WTC11 (cell line): ENCODE results near the gene ROMO1. TPM values are rescaled to one million over a fixed set of nuclear protein-coding genes. Genes with fewer than 3 reads are reported as not detected.

Experiments used
- ATAC-seq: fragments of 200-7000 bp; cut with Tn5 transposase; 2 replicates; pipeline ENCODE4 v1.10.0; 2021; ENCODE audit warnings: mild to moderate bottlenecking, moderate library complexity
- CTCF ChIA-PET: fragments of 300-600 bp; sonication (Branson Sonifier 250); formaldehyde crosslinking; loops from one replicate; lab custom pipeline; 2021; ENCODE audit warnings: antibody characterized with exemption; lab: Charles Lee
- POLR2A ChIA-PET: fragments of 350-600 bp; sonication (Branson Sonifier 250); formaldehyde crosslinking; loops from one replicate; lab custom pipeline; 2021; ENCODE audit warnings: antibody characterized with exemption; lab: Charles Lee
- DNase-seq: peaks from one replicate; pipeline ENCODE4 v3.0.0; 2021; ENCODE audit warnings: low spot score
- H3K27ac Mint-ChIP-seq: 2 replicates; pipeline ENCODE4 v1.8.0; 2021; ENCODE audit warnings: mixed read lengths
- H3K27me3 Mint-ChIP-seq: 2 replicates; pipeline ENCODE4 v1.8.0; 2021; ENCODE audit warnings: low read depth, mild to moderate bottlenecking, moderate library complexity, mixed read lengths
- H3K36me3 Mint-ChIP-seq: 2 replicates; pipeline ENCODE4 v1.8.0; 2021; ENCODE audit warnings: mixed read lengths
- H3K4me1 Mint-ChIP-seq: 2 replicates; pipeline ENCODE4 v1.8.0; 2022; ENCODE audit warnings: mixed read lengths
- H3K4me3 Mint-ChIP-seq: 2 replicates; pipeline ENCODE4 v1.8.0; 2021; ENCODE audit warnings: mild to moderate bottlenecking, moderate library complexity, mixed read lengths
- H3K9me3 Mint-ChIP-seq: 2 replicates; pipeline ENCODE4 v1.8.0; 2021; ENCODE audit warnings: mixed read lengths
- CBFB ChIP-seq: sonication (generic); formaldehyde crosslinking; IDR thresholded peaks from 2 replicates; pipeline ENCODE4 v1.8.1; 2022; ENCODE audit warnings: mild to moderate bottlenecking, low read depth, missing genetic modification reagents
- ELF4 ChIP-seq: sonication (generic); formaldehyde crosslinking; IDR thresholded peaks from 2 replicates; pipeline ENCODE4 v1.8.1; 2022; ENCODE audit warnings: low read depth, mild to moderate bottlenecking, moderate library complexity, missing genetic modification reagents
- ESRRA ChIP-seq: sonication (generic); formaldehyde crosslinking; IDR thresholded peaks from 2 replicates; pipeline ENCODE4 v1.8.1; 2022; ENCODE audit warnings: mild to moderate bottlenecking, missing genetic modification reagents, borderline replicate concordance
- IRF2 ChIP-seq: sonication (generic); formaldehyde crosslinking; IDR thresholded peaks from 2 replicates; pipeline ENCODE4 v1.8.0; 2022; ENCODE audit warnings: low read depth, missing genetic modification reagents, borderline replicate concordance
- NFATC4 ChIP-seq: fragments of 250-450 bp; sonication (Bioruptor Pico); IDR thresholded peaks from 2 replicates; pipeline ENCODE4 v1.9.0; 2021; ENCODE audit warnings: mild to moderate bottlenecking
- NFE2L1 ChIP-seq: sonication (generic); formaldehyde crosslinking; IDR thresholded peaks from 2 replicates; pipeline ENCODE4 v1.8.1; 2023; ENCODE audit warnings: missing genetic modification reagents
- TEAD4 ChIP-seq: sonication (generic); formaldehyde crosslinking; IDR thresholded peaks from 2 replicates; pipeline ENCODE4 v1.8.0; 2022; ENCODE audit warnings: mild to moderate bottlenecking, missing genetic modification reagents
- TP53 ChIP-seq: sonication (generic); formaldehyde crosslinking; IDR thresholded peaks from 2 replicates; pipeline ENCODE4 v1.8.1; 2023; ENCODE audit warnings: mild to moderate bottlenecking, missing genetic modification reagents
- total RNA-seq: library from RNA; stranded (reverse); gene quantifications from 3 replicates; pipeline ENCODE4 v1.2.3, GENCODE V29; 2021
- TF ChIP-seq, protein P1 (sequence below): sonication (generic); formaldehyde crosslinking; IDR thresholded peaks from 2 replicates; pipeline ENCODE4 v1.8.1; 2023; ENCODE audit warnings: mild to moderate bottlenecking, missing genetic modification reagents, borderline replicate concordance
- TF ChIP-seq, protein P2 (sequence below): fragments of 250-450 bp; sonication (Bioruptor Pico); IDR thresholded peaks from 2 replicates; pipeline ENCODE4 v1.8.0; 2021; ENCODE audit warnings: mild to moderate bottlenecking
- TF ChIP-seq, protein P3 (sequence below): fragments of 250-450 bp; sonication (Bioruptor Pico); IDR thresholded peaks from 2 replicates; pipeline ENCODE4 v1.9.0; 2021; ENCODE audit warnings: moderate library complexity, mild to moderate bottlenecking, inconsistent platforms, borderline replicate concordance
- TF ChIP-seq, protein P4 (sequence below): fragments of 200-600 bp; IDR thresholded peaks from 2 replicates; pipeline ENCODE4 v1.8.0; 2022; ENCODE audit warnings: antibody characterized with exemption
- TF ChIP-seq, protein P5 (sequence below): sonication (generic); formaldehyde crosslinking; IDR thresholded peaks from 2 replicates; pipeline ENCODE4 v1.8.1; 2022; ENCODE audit warnings: missing genetic modification reagents, borderline replicate concordance
- TF ChIP-seq, protein P6 (sequence below): sonication (generic); formaldehyde crosslinking; IDR thresholded peaks from 2 replicates; pipeline ENCODE4 v1.8.1; 2023; ENCODE audit warnings: mild to moderate bottlenecking, missing genetic modification reagents
- TF ChIP-seq, protein P7 (sequence below): fragments of 250-450 bp; sonication (Bioruptor Pico); IDR thresholded peaks from 2 replicates; pipeline ENCODE4 v1.9.0; 2021; ENCODE audit warnings: mild to moderate bottlenecking, borderline replicate concordance

Gene ROMO1
- total RNA-seq, 1 experiment from 2014 or later, result 213 TPM

DNA sequence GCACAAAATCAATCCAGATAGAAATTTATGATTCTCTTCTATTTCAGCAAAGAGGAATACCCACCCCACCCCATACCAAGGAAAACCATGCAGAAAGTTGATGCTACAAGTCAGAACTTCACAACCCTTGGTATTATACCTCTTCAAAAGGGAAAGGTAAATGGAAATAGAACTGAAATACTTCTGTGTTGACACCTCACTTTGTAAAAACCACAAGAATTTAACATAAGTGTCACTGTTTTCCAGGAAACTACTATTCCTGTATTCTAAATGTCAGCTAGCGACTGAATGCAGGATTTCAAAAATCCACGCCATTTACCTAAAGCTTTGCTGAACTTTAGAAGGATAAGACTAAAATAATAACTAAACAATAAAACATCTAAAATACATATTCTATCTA lies 38.2 kb upstream of the ROMO1 start:
- Mint-ChIP-seq H3K36me3 (no peaks in the 10 kb centered on the region; the same call in 1 of the 2 replicates), H3K27ac (no peak overlapping the region), H3K27me3 (no peaks in the 10 kb centered on the region), H3K9me3 (no peaks in the 10 kb centered on the region), H3K4me3 (peak overlapping the region; percentile 96), H3K4me1 (peaks cover 52% of the 10 kb centered on the region)
- TF ChIP-seq, protein P1, sequence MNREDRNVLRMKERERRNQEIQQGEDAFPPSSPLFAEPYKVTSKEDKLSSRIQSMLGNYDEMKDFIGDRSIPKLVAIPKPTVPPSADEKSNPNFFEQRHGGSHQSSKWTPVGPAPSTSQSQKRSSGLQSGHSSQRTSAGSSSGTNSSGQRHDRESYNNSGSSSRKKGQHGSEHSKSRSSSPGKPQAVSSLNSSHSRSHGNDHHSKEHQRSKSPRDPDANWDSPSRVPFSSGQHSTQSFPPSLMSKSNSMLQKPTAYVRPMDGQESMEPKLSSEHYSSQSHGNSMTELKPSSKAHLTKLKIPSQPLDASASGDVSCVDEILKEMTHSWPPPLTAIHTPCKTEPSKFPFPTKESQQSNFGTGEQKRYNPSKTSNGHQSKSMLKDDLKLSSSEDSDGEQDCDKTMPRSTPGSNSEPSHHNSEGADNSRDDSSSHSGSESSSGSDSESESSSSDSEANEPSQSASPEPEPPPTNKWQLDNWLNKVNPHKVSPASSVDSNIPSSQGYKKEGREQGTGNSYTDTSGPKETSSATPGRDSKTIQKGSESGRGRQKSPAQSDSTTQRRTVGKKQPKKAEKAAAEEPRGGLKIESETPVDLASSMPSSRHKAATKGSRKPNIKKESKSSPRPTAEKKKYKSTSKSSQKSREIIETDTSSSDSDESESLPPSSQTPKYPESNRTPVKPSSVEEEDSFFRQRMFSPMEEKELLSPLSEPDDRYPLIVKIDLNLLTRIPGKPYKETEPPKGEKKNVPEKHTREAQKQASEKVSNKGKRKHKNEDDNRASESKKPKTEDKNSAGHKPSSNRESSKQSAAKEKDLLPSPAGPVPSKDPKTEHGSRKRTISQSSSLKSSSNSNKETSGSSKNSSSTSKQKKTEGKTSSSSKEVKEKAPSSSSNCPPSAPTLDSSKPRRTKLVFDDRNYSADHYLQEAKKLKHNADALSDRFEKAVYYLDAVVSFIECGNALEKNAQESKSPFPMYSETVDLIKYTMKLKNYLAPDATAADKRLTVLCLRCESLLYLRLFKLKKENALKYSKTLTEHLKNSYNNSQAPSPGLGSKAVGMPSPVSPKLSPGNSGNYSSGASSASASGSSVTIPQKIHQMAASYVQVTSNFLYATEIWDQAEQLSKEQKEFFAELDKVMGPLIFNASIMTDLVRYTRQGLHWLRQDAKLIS (CRISPR knock-in tag), result no peak
- TF ChIP-seq, protein P2, sequence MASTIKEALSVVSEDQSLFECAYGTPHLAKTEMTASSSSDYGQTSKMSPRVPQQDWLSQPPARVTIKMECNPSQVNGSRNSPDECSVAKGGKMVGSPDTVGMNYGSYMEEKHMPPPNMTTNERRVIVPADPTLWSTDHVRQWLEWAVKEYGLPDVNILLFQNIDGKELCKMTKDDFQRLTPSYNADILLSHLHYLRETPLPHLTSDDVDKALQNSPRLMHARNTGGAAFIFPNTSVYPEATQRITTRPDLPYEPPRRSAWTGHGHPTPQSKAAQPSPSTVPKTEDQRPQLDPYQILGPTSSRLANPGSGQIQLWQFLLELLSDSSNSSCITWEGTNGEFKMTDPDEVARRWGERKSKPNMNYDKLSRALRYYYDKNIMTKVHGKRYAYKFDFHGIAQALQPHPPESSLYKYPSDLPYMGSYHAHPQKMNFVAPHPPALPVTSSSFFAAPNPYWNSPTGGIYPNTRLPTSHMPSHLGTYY, result no peak
- TF ChIP-seq, protein P3, sequence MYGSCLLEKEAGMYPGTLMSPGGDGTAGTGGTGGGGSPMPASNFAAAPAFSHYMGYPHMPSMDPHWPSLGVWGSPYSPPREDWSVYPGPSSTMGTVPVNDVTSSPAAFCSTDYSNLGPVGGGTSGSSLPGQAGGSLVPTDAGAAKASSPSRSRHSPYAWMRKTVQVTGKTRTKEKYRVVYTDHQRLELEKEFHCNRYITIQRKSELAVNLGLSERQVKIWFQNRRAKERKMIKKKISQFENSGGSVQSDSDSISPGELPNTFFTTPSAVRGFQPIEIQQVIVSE (CRISPR knock-in tag), result no peak
- no peak for TF ChIP-seq NFE2L1 (CRISPR knock-in tag)
- no peak for TF ChIP-seq IRF2 (CRISPR knock-in tag)
- no peak for TF ChIP-seq NFATC4 (CRISPR knock-in tag)
- ChIA-PET POLR2A (interaction anchor here (1.4 kb wide), 1 partner anchor 42 kb away, joined by 4 read pairs; no protein-coding TSS in a partner anchor), CTCF (interaction anchor here (1.4 kb wide), 1 partner anchor 42 kb away, joined by 3 read pairs; no protein-coding TSS in a partner anchor)
- ATAC-seq, result no peak
- DNase-seq, result no peak

DNA sequence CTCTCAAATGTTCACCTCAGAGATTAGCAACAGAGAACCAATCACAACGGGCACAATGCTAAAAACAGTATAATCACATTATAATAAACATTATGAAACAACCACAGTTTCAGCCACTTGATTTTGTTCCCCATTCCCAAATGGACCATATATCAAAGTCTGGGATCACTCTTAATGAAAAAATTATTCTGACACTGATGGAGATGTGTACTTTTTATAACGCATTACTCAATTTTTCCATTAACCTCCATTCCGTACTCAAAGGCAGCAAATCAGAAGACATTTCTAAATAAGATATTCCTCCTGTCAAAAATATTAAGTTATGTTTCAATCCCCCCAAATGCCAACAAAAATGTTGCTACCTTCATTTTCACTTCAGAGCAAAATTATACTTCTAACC lies 37.3 kb upstream of the ROMO1 start:
- Mint-ChIP-seq H3K27ac (peak overlapping the region; percentile 86), H3K27me3 (no peaks in the 10 kb centered on the region), H3K4me3 (peak overlapping the region; percentile 96), H3K9me3 (no peaks in the 10 kb centered on the region), H3K4me1 (peaks cover 52% of the 10 kb centered on the region), H3K36me3 (no peaks in the 10 kb centered on the region; the same call in 1 of the 2 replicates)
- ATAC-seq, result no peak
- ChIA-PET POLR2A (no interaction called here), CTCF (no interaction called here)
- no peak for DNase-seq
- TF ChIP-seq CBFB (CRISPR knock-in tag) (no peak), ESRRA (CRISPR knock-in tag) (no peak), ELF4 (CRISPR knock-in tag) (no peak), TP53 (CRISPR knock-in tag) (no peak), IRF2 (CRISPR knock-in tag) (no peak), TEAD4 (no peak)
- TF ChIP-seq, protein P4, sequence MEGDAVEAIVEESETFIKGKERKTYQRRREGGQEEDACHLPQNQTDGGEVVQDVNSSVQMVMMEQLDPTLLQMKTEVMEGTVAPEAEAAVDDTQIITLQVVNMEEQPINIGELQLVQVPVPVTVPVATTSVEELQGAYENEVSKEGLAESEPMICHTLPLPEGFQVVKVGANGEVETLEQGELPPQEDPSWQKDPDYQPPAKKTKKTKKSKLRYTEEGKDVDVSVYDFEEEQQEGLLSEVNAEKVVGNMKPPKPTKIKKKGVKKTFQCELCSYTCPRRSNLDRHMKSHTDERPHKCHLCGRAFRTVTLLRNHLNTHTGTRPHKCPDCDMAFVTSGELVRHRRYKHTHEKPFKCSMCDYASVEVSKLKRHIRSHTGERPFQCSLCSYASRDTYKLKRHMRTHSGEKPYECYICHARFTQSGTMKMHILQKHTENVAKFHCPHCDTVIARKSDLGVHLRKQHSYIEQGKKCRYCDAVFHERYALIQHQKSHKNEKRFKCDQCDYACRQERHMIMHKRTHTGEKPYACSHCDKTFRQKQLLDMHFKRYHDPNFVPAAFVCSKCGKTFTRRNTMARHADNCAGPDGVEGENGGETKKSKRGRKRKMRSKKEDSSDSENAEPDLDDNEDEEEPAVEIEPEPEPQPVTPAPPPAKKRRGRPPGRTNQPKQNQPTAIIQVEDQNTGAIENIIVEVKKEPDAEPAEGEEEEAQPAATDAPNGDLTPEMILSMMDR, result no peak
- TF ChIP-seq, protein P5, sequence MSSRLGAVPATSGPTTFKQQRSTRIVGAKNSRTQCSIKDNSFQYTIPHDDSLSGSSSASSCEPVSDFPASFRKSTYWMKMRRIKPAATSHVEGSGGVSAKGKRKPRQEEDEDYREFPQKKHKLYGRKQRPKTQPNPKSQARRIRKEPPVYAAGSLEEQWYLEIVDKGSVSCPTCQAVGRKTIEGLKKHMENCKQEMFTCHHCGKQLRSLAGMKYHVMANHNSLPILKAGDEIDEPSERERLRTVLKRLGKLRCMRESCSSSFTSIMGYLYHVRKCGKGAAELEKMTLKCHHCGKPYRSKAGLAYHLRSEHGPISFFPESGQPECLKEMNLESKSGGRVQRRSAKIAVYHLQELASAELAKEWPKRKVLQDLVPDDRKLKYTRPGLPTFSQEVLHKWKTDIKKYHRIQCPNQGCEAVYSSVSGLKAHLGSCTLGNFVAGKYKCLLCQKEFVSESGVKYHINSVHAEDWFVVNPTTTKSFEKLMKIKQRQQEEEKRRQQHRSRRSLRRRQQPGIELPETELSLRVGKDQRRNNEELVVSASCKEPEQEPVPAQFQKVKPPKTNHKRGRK (CRISPR knock-in tag), result no peak
- TF ChIP-seq, protein P6, sequence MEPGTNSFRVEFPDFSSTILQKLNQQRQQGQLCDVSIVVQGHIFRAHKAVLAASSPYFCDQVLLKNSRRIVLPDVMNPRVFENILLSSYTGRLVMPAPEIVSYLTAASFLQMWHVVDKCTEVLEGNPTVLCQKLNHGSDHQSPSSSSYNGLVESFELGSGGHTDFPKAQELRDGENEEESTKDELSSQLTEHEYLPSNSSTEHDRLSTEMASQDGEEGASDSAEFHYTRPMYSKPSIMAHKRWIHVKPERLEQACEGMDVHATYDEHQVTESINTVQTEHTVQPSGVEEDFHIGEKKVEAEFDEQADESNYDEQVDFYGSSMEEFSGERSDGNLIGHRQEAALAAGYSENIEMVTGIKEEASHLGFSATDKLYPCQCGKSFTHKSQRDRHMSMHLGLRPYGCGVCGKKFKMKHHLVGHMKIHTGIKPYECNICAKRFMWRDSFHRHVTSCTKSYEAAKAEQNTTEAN (CRISPR knock-in tag), result no peak
- TF ChIP-seq, protein P7, sequence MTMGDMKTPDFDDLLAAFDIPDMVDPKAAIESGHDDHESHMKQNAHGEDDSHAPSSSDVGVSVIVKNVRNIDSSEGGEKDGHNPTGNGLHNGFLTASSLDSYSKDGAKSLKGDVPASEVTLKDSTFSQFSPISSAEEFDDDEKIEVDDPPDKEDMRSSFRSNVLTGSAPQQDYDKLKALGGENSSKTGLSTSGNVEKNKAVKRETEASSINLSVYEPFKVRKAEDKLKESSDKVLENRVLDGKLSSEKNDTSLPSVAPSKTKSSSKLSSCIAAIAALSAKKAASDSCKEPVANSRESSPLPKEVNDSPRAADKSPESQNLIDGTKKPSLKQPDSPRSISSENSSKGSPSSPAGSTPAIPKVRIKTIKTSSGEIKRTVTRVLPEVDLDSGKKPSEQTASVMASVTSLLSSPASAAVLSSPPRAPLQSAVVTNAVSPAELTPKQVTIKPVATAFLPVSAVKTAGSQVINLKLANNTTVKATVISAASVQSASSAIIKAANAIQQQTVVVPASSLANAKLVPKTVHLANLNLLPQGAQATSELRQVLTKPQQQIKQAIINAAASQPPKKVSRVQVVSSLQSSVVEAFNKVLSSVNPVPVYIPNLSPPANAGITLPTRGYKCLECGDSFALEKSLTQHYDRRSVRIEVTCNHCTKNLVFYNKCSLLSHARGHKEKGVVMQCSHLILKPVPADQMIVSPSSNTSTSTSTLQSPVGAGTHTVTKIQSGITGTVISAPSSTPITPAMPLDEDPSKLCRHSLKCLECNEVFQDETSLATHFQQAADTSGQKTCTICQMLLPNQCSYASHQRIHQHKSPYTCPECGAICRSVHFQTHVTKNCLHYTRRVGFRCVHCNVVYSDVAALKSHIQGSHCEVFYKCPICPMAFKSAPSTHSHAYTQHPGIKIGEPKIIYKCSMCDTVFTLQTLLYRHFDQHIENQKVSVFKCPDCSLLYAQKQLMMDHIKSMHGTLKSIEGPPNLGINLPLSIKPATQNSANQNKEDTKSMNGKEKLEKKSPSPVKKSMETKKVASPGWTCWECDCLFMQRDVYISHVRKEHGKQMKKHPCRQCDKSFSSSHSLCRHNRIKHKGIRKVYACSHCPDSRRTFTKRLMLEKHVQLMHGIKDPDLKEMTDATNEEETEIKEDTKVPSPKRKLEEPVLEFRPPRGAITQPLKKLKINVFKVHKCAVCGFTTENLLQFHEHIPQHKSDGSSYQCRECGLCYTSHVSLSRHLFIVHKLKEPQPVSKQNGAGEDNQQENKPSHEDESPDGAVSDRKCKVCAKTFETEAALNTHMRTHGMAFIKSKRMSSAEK (CRISPR knock-in tag), result no peak
